HEK293 (cell line): ENCODE measurements around the gene BECN2.

Experiments used
- YY1 ChIP-seq: fragments of 450-650 bp; formaldehyde crosslinking; IDR thresholded peaks from 2 replicates; pipeline ENCODE4 v1.5.1; 2018; ENCODE audit warnings: missing biosample characterization, missing genetic modification characterization
- ZNF10 ChIP-seq: fragments of 450-650 bp; formaldehyde crosslinking; IDR thresholded peaks from 2 replicates; pipeline ENCODE4 v1.5.1; 2017; ENCODE audit warnings: missing biosample characterization, missing genetic modification characterization
- ZNF416 ChIP-seq: fragments of 450-650 bp; formaldehyde crosslinking; IDR thresholded peaks from 2 replicates; pipeline ENCODE4 v1.5.1; 2016; ENCODE audit warnings: missing biosample characterization, missing genetic modification characterization
- ZXDB ChIP-seq: fragments of 450-650 bp; formaldehyde crosslinking; IDR thresholded peaks from 2 replicates; pipeline ENCODE4 v1.5.1; 2016; ENCODE audit warnings: missing biosample characterization, missing genetic modification characterization
- TF ChIP-seq, protein P1 (sequence below): fragments of 450-650 bp; formaldehyde crosslinking; IDR thresholded peaks from 2 replicates; pipeline ENCODE4 v1.5.1; 2016; ENCODE audit warnings: missing biosample characterization, missing genetic modification characterization, low read depth

Gene BECN2

DNA sequence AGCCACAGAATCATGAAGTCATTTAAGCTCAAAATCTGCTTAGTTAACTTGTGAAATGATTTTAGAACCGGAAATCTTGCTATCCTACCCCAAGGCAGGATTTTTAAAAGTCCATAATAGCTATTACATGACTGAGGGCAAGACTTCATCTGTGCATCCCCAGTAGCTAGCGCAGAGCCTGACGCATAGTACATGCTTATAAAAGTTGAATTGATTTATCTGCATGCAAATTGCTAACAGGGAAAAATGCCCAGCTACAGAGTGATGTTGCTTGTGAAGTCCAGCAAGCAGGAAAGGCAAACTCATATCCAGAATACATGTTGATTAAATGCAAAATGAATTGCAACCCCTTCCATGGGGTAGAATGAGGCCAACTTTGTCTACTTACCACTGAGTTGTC lies 49.4 kb downstream of the BECN2 start (continued):
- TF ChIP-seq YY1 (tag by site-specific recombination) (no peak), ZNF10 (tag by site-specific recombination) (no peak), ZXDB (tag by site-specific recombination) (no peak), ZNF416 (tag by site-specific recombination) (no peak)
- TF ChIP-seq, protein P1, sequence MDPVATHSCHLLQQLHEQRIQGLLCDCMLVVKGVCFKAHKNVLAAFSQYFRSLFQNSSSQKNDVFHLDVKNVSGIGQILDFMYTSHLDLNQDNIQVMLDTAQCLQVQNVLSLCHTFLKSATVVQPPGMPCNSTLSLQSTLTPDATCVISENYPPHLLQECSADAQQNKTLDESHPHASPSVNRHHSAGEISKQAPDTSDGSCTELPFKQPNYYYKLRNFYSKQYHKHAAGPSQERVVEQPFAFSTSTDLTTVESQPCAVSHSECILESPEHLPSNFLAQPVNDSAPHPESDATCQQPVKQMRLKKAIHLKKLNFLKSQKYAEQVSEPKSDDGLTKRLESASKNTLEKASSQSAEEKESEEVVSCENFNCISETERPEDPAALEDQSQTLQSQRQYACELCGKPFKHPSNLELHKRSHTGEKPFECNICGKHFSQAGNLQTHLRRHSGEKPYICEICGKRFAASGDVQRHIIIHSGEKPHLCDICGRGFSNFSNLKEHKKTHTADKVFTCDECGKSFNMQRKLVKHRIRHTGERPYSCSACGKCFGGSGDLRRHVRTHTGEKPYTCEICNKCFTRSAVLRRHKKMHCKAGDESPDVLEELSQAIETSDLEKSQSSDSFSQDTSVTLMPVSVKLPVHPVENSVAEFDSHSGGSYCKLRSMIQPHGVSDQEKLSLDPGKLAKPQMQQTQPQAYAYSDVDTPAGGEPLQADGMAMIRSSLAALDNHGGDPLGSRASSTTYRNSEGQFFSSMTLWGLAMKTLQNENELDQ: no peak
- TF ChIP-seq, all 188 proteins: peak for 0
